CMK (cell line): ENCODE data around the gene GRIN1.
A peak's percentile ranks its signal among the peaks of the same experiment; 100 is the strongest.

Experiments
- DNase-seq: peaks from one replicate; pipeline ENCODE4 v3.0.0-alpha.2; 2010; ENCODE audit warnings: low read depth

Gene GRIN1

DNA sequence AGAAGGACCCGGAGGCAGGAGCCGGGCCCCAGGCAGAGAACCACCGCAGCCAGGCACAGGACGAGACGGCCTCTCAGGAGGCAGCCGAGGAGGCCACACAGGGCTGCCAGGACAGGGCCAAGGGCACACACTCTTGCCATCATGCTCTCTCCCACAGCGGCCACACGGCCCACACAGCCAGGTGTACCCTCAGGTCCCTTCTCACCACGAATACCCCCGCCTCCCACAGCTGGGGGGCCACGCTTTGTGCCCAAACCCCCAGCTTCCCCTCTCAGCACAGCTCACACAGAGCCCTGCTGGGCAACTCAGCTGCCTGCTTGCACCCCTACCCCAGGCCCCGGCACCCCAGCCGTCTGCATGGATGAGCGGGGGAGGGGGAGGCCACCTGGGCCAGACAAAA, 54.8 kb downstream of the GRIN1 start:
- DNase-seq, result no peak

DNA sequence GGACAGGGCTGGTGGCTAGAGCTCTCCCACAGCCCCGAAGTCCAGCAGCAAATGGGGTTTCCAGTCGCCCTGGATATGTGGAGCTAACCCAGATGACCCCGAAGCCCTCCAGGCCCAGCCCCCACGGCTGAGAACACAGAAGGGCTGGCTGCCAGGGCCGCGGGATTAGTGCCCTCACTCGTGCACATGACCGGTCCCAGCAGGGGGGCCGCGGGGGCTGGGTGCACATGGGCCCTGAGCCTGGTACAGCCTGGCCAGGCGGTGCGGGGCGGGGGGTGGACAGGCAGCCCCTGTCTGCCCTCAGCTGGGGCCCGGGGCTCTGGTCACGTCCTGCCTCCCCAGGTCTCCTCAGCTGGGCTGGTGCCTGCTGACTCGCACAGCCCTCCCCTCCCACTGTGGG, 55.4 kb downstream of the GRIN1 start:
- DNase-seq, result no peak

DNA sequence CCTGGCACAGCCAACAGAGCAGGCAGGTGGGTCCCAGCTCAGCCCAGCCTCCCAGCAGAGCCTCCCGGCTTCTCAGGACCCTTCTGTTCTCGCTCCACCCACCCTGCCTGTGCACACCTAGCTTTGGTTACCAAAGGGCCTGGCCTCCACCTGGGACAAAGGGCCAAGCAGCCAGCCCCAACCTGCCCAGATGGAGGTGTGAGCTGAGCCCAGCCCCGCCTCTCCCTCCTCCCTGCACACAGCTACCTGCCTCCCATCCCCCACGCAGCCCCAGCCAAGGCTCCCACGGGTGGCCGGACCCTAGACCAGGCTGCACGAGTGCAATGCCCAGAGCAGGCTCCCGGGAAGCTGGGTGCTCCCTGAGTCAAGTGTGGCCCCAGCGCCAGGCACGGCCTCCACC, 56.0 kb downstream of the GRIN1 start:
- DNase-seq, result no peak

DNA sequence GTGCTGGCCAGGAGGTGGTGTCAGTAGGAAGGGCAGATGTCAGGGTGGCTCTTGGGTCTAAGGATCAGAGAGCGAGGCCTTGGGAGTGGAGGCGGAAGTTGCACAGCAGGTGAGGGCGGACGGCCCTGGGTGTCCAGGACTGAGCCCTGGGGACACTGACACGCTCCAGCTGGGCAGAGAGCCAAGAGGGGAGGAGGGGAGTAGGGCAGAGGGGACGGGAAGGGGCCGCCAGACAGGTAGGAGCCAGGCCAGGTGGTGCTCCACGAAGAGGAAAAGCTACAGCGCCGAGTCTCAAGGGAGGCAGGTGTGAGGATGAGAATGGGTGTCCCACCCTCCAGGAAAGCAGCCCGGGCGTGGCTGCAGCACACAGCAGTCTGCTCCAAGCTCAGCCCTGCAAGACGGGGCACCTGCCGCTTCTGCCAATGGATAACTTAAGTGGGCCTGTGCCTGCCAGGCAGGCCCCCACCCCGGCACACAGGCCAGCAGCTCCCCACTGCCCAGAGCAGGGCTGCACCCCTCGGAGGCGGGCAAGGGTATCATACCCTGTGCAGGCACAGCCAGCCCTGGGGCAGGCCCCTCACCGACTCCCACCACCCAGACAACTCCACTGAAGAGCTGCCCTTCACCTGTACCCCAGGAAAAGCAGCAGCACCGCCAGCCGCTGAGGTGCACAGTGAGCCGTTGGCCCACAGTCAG, 56.7 kb downstream of the GRIN1 start:
- DNase-seq, result no peak

DNA sequence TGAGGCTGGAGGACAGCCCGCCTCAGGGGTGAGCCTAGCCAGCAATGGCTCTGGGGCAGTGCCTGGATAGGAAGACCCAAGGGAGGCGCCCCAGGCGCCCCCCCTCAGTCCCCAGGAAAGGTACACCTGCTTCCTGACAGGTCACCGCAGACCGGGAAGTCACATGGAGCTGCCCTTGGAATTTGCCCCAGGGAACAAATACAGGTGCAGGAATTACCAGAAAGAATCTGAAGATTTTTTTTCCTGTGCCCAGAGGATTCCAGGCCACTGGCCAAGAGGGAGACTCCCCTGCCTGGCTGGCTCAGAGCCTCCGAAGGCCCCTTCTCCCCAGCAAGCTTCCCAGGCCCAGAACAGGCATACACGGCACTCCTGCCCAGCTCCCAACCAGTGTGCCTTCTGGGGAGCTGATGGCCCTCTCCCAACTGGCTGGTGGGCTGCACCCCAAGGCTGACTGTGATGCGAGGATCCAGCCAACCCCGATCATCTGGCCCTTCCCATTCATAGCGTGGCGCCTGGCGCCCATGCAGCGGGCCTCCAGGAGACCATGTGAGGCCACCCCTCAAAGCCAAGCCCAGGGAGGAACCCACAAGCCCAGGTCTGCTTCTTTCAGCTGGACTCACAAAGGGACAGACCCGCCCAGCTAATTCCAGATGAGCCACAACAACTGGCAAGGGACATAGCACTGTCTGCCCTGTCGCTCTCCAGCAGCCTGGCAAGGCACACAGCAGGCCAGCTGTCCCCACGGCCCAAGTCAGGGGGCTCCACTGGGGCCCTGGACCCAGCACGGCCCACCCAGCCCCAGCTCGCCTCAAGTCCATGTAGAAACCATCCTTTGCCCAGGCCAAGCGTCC, 59.3 kb downstream of the GRIN1 start:
- DNase-seq, result no peak

DNA sequence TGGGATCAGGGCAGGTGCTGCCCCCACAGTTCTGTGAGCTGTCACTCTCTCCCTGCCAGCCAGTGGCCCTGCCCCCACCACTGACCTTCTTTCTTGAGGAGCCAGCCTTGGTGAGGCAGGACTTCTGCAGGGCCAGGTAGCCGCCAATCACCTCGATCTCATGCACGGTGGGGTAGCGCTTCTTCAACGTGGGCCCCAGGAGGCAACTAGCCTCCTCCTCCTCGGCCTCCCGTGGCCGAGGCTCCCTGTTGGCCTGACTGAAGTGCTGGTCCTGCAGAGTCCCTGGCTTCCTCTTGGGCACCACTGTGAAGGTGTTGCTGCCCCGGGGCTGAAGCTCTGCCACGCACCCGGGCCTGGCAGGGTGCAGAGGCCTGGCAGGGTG, 59.9 kb downstream of the GRIN1 start:
- DNase-seq, result no peak

DNA sequence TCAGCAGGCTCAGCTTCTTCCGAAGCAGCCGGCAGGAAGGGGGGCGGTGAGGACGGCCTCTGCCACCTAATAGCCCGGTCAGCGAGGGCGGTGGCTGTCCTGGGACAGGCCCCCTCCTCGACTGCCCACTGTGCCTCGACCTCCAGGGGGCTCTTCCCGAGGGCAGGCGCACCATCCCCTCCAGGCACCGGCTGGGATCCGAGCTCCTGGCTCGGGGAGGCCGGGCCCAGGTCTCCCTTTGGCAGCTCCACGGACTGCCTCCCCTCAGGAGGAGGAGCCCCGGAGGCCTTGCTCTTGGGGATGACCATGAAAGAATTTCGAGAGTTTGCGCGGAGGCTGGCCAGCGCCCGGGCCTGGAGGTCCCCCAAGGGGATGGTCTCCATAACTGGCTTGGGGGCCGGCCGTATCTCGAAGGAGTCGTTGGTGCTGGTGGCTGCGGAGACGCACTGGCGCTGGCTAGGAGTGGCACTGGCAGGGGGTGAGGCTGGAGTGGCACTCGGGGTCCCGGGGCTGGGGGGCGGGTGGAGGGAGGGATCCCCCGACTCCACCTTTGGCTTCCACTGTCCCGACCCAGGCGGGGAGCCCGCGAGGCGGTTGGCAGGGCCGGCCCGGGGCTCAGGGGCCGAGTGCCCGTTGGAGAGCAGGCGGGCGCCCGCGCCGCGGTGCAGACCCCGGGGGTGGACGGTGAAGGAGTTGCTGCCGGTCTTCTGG, 60.6 kb downstream of the GRIN1 start:
- DNase-seq, result no peak

DNA sequence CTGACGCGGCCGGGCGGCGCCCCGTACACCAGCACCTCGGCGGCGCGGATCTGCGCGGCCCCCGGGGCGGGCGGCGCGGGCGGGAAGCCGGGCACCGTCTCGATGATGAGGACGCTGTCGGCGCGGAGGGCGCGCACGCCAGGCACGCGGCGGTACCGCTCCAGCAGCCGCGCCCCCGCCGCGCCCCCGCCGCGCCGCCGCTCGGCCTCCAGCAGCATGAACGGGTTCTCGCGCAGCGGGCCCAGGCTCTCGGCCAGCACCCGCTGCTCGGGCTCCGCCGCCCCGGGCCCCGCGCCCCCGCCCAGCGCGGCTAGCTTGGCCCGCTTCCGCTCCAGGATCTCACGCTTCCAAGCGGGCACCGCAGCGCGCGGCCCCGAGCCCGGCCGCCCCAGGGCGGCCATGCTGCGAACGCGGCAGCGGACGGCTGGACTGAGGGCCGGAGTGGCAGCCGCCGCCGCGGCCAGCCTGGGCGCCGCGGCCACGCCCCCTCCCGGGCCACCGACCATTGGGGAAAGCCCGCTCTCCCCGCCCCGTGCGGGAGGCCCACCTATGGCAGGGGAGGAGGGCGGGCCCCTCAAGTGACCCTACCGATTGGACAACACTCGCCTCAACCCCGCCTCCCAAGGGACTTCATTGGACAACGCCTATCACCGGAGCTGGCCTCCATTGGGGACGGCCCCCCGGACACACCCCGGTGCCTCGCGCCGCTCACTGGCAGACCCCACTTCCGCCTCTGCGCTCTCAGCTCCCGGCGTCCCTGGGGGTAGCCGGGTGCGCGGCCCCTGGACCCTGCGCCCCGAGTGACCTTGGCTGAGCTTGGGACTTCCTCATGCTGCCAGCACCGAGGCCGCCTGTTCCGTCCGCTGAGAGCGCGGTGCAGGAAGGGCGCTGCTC, 61.6 kb downstream of the GRIN1 start, which contains the start of gene TPRN:
Gene TPRN (minus strand): TSS at position 431 of the 894 bp plus-strand sequence. CDS start 30 bp downstream, at position 401.
- DNase-seq, result peak; percentile 99

DNA sequence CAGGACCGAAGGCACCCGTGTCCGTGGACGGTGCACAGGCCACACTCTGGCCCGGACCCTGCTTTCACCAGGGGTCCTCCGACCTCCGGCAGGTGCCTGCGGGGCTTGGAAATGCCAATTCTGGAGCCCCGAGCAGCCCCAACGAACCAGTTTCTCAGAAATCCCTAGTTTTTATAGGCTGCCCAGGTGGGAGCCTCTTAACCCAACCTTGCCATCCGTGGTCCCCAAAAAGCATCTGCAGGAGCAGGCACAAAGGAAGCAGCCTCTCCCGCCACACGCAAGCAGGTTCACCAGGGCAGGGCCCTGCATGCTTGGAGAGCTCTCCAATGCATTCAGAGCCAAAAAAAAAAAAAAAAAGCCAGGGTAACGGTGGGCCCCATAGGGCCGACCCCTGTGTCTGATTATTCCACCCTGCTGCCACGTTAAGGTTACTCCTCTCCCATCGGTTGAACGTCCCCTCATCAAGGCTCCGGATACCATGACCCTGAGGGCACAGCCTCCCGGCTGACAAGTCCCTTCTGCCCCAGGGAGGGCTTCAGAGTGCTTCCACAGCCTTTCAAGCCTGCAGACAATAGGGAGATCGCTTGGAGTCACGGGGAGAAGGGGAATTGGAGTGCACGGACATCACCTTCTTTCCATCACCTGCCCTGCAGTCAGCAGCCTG, 62.4 kb downstream of the GRIN1 start:
- no peak for DNase-seq

DNA sequence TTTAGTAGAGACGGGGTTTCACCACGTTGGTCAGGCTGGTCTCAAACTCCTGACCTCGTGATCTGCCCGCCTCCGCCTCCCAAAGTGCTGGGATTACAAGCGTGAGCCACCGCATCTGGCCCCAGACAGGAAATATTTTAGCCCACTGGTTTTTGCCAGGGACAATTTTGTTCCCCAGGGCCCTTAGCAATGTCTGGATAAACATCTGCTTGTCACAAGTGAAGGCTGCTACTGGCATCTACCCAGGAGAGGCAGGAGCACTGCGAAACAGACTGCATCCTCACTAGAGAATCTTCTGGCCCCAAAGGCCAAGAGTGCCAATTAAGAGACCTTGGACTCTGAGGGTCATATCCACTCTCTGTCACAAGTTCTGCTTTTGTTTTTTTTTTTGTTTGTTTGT, 64.0 kb downstream of the GRIN1 start:
- no peak for DNase-seq

DNA sequence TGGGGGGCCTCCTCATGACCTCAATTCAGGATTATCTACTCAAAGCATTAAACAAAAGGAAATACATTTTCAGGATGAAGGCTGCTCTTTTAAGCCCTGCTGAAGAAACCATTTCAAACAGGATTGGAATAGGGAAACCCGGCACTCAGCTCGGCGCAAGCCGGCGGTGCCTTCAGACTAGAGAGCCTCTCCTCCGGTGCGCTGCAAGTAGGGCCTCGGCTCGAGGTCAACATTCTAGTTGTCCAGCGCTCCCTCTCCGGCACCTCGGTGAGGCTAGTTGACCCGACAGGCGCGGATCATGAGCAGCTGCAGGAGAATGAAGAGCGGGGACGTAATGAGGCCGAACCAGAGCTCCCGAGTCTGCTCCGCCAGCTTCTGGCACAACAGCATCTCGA, 65.8 kb downstream of the GRIN1 start:
- no peak for DNase-seq

DNA sequence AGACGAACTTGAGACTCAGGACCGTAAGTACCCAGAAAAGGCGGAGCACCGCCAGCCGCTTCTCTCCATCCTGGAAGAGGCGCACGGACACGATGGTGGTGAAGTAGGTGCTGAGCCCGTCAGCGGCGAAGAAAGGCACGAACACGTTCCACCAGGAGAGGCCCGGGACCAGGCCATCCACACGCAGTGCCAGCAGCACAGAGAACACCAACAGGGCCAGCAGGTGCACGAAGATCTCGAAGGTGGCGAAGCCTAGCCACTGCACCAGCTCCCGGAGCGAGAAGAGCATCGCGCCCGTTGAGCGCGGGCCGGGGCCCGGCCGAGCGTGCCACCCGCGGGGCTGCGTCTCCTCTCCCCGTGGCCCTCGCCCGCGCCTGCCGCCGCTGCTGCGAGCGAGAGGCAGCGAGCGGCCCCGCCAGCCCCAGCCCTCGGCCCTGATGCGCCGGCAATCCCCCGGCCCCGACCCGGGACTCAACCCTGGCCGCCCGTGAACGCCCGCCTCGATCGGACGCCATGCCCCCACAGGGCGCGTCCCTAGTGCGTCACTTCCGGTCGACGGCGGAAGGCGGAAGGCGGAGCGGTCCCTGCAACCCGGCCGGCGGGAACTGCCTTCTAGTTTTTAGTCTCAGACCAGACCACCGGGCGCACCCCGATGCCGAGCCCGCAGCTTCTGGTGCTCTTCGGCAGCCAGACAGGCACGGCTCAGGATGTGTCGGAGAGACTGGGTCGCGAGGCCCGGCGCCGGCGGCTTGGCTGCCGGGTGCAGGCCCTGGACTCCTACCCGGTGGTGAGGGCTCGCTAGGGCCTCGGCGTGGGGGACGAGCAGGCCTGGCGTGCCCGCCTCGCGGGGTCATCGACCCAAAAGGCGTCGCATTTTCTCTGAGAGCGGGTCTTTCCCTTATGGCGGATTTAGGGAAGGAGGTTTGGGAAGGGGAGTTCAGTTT, 66.4 kb downstream of the GRIN1 start, which contains the start of the genes NDOR1 and TMEM203:
Gene NDOR1 (plus strand): TSS at position 575 of the 944 bp plus-strand sequence. CDS start 78 bp downstream, at position 653.
Gene TMEM203 (minus strand): TSS at position 523 of the 944 bp plus-strand sequence. CDS start 234 bp downstream, at position 289.
- peak; percentile 66 for DNase-seq

DNA sequence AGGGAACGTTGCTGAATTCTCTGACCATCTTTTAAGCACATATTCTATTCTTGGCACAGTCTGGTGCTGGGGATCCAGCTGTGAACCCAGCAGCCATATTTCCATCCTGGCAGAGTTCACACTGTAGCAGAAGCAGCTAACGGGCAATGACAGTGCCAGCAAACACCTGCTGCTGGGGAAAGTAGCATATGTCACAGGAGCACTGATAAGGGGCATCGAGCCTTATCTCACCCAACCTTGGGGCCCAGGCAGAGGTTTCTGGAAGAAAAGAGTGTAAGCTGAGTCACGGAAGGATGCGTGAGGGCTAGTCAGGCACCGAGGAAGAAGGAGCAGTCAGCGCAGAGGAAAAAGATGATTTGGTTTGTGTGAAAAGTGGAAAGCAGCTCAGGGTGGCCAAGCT, 67.6 kb downstream of the GRIN1 start:
- DNase-seq, result no peak

DNA sequence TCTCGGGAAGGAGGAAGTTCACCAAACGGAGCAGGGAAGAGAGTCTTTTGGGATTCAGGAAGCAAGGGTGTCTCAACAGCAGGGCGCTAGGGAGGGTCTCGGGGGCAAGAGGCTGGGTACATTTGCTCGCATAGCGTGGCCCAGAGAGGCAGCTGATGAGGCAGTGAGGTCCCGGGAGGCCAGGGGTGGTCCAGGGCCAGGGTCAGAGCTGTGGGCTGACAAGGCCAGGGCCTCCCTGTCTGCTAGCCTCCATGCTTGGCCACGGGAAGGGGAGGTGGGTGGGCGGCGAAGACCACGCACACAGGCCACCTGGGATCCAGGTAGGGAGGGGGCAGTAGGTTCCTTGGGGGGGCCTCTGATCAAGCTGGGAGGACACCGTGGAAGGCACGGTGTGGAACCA, 72.6 kb downstream of the GRIN1 start:
- no peak for DNase-seq

DNA sequence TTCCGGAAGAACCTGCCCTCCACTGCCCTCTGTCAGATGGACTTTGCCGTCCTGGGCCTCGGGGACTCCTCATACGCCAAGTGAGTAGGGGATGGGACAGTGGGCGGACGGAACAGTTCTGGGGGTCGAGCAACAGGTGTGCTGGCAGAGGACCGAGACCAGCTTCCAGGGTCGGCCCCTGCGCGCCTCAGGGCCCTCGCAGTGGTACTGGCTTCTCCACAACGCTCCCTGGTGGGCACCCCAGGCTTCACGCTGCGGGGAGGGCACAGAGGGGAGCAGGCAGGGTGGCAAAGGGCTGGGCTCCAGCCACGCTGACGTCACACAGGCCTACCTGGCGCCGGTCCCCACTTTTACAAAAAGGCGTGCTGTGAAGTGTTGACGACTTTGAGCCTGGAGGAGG, 73.6 kb downstream of the GRIN1 start:
- no peak for DNase-seq

DNA sequence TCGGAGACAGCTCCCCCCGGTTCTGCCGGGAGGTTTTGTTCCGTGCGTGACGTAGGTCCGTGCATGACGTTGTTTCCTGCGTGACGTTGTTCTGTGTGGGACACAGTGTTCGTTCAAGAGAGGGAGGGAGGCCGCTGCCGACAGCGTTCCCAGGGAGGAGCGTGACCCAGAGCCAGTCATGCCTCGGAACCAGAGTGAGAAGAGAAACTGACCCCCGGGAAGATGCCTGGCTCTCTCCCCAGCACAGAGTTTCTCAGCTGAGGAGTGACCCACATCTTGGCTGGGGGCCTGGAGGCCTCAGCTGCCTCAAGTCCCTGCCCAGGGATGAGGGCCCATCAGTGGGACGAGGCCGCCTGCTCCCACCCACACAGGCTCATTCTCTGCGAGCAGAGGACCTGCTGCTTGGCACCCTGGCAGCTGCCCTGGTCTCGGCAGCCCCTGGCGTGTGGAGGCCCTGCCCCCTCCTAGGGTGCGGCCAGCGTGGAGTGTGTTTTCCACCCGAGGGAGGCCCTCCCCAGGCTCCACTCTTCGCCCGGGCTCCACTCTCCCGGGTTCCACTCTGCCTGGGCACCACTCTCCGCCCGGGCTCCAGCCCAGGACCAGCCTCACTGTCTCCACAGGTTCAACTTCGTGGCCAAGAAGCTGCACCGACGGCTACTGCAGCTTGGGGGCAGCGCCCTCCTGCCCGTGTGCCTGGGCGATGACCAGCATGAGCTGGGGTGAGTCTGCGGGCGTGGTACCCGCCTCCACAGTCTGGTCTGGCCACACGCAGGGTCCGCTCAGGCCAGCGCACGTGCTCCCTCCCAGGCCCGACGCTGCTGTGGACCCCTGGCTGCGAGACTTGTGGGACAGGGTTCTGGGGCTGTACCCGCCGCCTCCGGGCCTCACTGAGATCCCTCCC, 74.5 kb downstream of the GRIN1 start:
- no peak for DNase-seq

DNA sequence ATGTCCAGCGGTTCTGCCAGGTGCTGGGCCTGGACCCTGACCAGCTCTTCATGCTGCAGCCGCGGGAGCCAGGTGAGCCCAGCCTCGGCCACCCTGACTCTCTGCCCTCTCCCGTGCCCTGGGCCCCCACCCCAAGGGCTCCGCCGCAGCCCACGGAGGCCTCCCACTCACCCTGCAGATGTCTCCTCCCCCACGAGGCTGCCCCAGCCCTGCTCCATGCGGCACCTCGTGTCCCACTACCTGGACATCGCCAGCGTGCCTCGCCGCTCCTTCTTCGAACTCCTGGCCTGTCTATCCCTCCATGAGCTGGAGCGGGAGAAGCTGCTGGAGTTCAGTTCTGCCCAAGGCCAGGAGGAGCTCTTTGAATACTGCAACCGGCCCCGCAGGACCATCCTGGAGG, 75.7 kb downstream of the GRIN1 start:
- no peak for DNase-seq

DNA sequence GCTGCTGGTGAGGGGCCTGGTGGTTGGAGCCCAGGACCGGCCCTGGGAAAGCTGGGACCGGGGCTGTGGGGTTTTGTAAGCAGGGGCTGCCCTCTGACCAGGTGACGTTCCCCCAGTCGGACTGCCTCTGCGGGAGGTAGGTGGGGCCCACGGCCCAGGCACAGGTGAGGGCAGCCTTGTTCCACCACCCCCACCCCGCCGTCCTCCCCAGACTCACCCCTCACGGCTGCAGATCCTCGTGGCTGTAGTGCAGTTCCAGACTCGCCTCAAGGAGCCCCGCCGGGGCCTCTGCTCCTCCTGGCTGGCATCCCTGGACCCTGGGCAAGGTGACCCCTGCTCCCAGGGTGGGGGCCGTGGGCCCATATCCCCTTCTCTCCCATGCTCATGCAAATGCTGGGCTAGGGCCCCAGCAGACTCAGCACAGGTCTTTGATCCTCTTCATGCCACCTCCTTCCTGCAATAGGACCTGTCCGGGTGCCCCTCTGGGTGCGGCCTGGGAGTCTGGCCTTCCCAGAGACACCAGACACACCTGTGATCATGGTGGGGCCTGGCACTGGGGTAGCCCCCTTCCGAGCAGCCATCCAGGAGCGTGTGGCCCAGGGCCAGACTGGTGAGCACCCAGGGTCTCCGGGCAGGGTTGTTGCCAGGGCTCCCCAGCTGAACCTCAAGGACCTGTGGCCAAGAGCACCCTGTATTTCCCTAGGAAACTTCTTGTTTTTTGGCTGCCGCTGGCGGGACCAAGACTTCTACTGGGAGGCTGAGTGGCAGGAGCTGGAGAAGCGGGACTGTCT, 76.4 kb downstream of the GRIN1 start:
- DNase-seq, result no peak
